Gastroesophageal sphincter (tissue), 3 donors: Measurements from ENCODE around the gene MAT2A.

Experiments
- CTCF ChIP-seq, 4 experiments: fragments of 200-600 bp in 2 of 4; fragments of 450-650 bp in 2 of 4; sonication (generic) in 1 of 4; IDR thresholded peaks; one replicate each; pipeline ENCODE4 v1.5.1; 2017 to 2019; ENCODE audit warnings: antibody characterized with exemption in 4 of 4, mild to moderate bottlenecking in 2 of 4, moderate library complexity in 2 of 4
- POLR2A ChIP-seq, 2 donors: fragments of 450-650 bp; IDR thresholded peaks; one replicate each; pipeline ENCODE4 v1.6.1; 2017; ENCODE audit warnings: antibody characterized with exemption in 2 of 2, mild to moderate bottlenecking in 2 of 2, moderate library complexity in 1 of 2
- POLR2AphosphoS5 ChIP-seq: sonication (generic); formaldehyde crosslinking; IDR thresholded peaks from one replicate; pipeline ENCODE4 v1.6.1; 2017; ENCODE audit warnings: antibody characterized with exemption

- no peak for TF ChIP-seq CTCF (IDR thresholded peaks at IDR 0.05)
- TF ChIP-seq POLR2AphosphoS5, result no peak
- TF ChIP-seq POLR2A (IDR thresholded peaks at IDR 0.05), result no peak
These were observed 25.2 kb downstream of the MAT2A start for GRCh38 chr2:85564144-85564563.
